Myocyte (in vitro differentiated cells): ENCODE measurements around the gene FERMT2. TPM values are rescaled to one million over a fixed set of nuclear protein-coding genes. Genes with fewer than 3 reads are reported as not detected.

Experiments used
- DNase-seq: peaks from one replicate; pipeline ENCODE4 v3.0.0-alpha.2; 2012; ENCODE audit warnings: low read depth
- total RNA-seq: library from RNA; depleted of rRNA; stranded (reverse); fragments of >200 nt; gene quantifications from 2 replicates; pipeline ENCODE4 v1.2.3, GENCODE V29; 2014

The FERMT2 gene
- total RNA-seq, 1 donor from 2014 or later: 153 TPM

GRCh38 chr14:52829527-52830185 lies 121.2 kb downstream of the FERMT2 start:
- peak; percentile 53 for DNase-seq

GRCh38 chr14:52827426-52827825 lies 123.4 kb downstream of the FERMT2 start:
- no peak for DNase-seq

- no peak for DNase-seq
These were observed 125.8 kb downstream of the FERMT2 start for GRCh38 chr14:52825085-52825484.

GRCh38 chr14:52824462-52824861 lies 126.4 kb downstream of the FERMT2 start:
- no peak for DNase-seq

GRCh38 chr14:52821805-52822250 lies 129.0 kb downstream of the FERMT2 start:
- no peak for DNase-seq

DNA sequence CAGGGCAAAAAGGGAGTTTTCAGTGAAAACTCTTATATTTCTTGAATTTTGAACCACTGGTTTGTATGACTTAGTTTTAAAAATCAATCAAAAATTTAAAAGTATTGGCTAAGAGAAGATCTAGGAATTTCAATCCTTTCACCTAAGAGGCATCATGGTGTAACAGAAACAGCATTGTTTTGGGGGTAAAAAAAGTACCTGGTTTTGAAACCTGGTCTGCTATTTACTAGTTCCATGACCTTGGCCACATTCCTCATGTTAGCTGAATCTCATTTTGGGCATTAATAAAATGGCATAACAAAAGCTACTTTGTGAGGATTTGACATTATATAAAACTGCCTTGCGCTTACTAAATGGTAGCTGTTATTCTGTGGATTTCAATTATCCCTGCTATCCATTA lies 142.7 kb downstream of the FERMT2 start:
- no peak for DNase-seq

Other genes starting within 250 kb of the FERMT2 start
- gene PSMC6, start 243.8 kb downstream of the FERMT2 start, total RNA-seq: 180 and 265 TPM in 2 replicates
- gene STYX, start 220.9 kb downstream of the FERMT2 start, total RNA-seq: 21.1 and 27.7 TPM in 2 replicates
- gene GNPNAT1, start 159.4 kb downstream of the FERMT2 start, total RNA-seq: 16.5 and 18.5 TPM in 2 replicates
- 13.4 and 19.9 TPM in 2 replicates for gene DDHD1, start 202.3 kb upstream of the FERMT2 start, total RNA-seq